Suppressor macrophage treated with lipopolysaccharide for 4 hours (primary cell): ENCODE results near the gene HTR3C.

Experiments used
- DNase-seq: peaks from one replicate; pipeline ENCODE4 v3.0.0-alpha.2; 2020

HTR3C gene

DNA sequence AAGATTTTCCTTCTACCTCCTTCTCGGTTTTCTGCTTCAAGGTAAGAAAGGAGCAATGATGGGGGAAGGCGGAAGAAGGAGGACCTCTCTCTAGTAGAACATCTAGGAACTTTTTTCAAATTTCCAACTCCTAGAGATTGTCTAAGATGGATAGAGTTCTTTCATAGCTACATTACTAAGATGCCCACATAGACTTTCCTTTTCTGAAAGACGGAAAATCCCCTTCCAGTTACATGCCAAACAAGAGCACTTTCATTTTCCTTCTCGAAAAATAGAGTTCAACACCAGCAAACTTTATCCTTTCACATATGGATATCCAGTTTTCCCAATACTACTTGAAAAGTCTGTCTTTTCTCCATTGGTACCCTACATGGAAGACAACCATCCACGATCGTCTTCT lies 44.7 kb downstream of the HTR3C start:
- DNase-seq: peak; percentile 31

- DNase-seq: no peak
Measured at GRCh38 chr3:184099806-184100686, 47.2 kb downstream of the HTR3C start.
